Skeletal muscle tissue (tissue), 5 donors: ENCODE data around the gene ASCC2. TPM values are rescaled to one million over a fixed set of nuclear protein-coding genes. Genes with fewer than 3 reads are reported as not detected.

Experiments used
- H3K27ac ChIP-seq: one replicate; pipeline ENCODE4 v1.7.0; 2013; ENCODE audit warnings: mild to moderate bottlenecking, low read depth, low read length, inconsistent platforms
- H3K27me3 ChIP-seq, 3 donors: one replicate each; pipeline ENCODE4 v1.7.0; 2013; ENCODE audit warnings: low read length in 3 of 3; ENCODE audit not compliant: control insufficient read depth in 3 of 3, insufficient read depth in 3 of 3
- H3K36me3 ChIP-seq, 3 donors: one replicate each; pipeline ENCODE4 v1.7.0; 2013; ENCODE audit warnings: low read length in 3 of 3; ENCODE audit not compliant: control insufficient read depth in 3 of 3, insufficient read depth in 3 of 3
- H3K4me1 ChIP-seq, 3 donors: one replicate each; pipeline ENCODE4 v1.7.0; 2013; ENCODE audit warnings: low read length in 3 of 3, mild to moderate bottlenecking in 3 of 3; ENCODE audit not compliant: control insufficient read depth in 3 of 3, insufficient read depth in 3 of 3
- H3K4me3 ChIP-seq, 3 donors: one replicate each; pipeline ENCODE4 v1.7.0; 2013; ENCODE audit warnings: low read length in 3 of 3
- H3K9ac ChIP-seq, 3 donors: one replicate each; pipeline ENCODE4 v1.7.0; 2013; ENCODE audit warnings: low read length in 3 of 3, mild to moderate bottlenecking in 3 of 3, moderate library complexity in 2 of 3, low read depth in 1 of 3
- H3K9me3 ChIP-seq, 3 donors: one replicate each; pipeline ENCODE4 v1.7.0; 2013; ENCODE audit warnings: low read length in 3 of 3; ENCODE audit not compliant: control insufficient read depth in 3 of 3
- small RNA-seq: library from RNA; depleted of rRNA; stranded (forward); fragments of <200 nt; gene quantifications from one replicate; pipeline ENCODE3, GENCODE V24; 2014
- total RNA-seq: library from RNA; depleted of rRNA; stranded (reverse); fragments of >200 nt; gene quantifications from one replicate; pipeline ENCODE4 v1.2.3, GENCODE V29; 2014
- donor health status: Osteomylitis.

Gene ASCC2
- total RNA-seq, 1 donor from 2014 or later = 15.7 TPM

- H3K4me1 ChIP-seq = peaks cover 10 to 29% (median 15%) of the 10 kb centered on the region in 3 donors
- H3K4me3 ChIP-seq = no peak overlapping the region
- peaks cover 26 to 40% (median 39%) of the 10 kb centered on the region in 3 donors for H3K36me3 ChIP-seq
Observed at GRCh38 chr22:29747832-29748231, 90.2 kb downstream of the ASCC2 start.

GRCh38 chr22:29744902-29745301 lies 93.2 kb downstream of the ASCC2 start:
- peaks cover 43 to 53% (median 50%) of the 10 kb centered on the region in 3 donors for H3K36me3 ChIP-seq
- no peak overlapping the region for H3K9ac ChIP-seq
- peaks cover 7 to 16% (median 12%) of the 10 kb centered on the region in 3 donors for H3K4me1 ChIP-seq
- no peaks in the 10 kb centered on the region for H3K27me3 ChIP-seq
- peak overlapping the region; percentile 62 for H3K27ac ChIP-seq
- no peaks in the 10 kb centered on the region for H3K9me3 ChIP-seq
- no peak overlapping the region for H3K4me3 ChIP-seq

More at GRCh38 chr22:29747832-29748231, 90.2 kb downstream of the ASCC2 start:
- Histone ChIP-seq H3K9me3 (no peaks in the 10 kb centered on the region), H3K27ac (no peak overlapping the region), H3K9ac (no peak overlapping the region), H3K27me3 (no peaks in the 10 kb centered on the region)

GRCh38 chr22:29742326-29742725 lies 95.7 kb downstream of the ASCC2 start:
- Histone ChIP-seq H3K36me3 (peaks cover 47 to 57% (median 49%) of the 10 kb centered on the region in 3 donors), H3K4me1 (peaks cover 7 to 16% (median 12%) of the 10 kb centered on the region in 3 donors), H3K4me3 (no peak overlapping the region), H3K27me3 (no peaks in the 10 kb centered on the region), H3K9me3 (no peaks in the 10 kb centered on the region), H3K27ac (no peak overlapping the region), H3K9ac (no peak overlapping the region)

- no peak overlapping the region for H3K9ac ChIP-seq
- H3K9me3 ChIP-seq = no peaks in the 10 kb centered on the region
- H3K27ac ChIP-seq = no peak overlapping the region
- H3K4me3 ChIP-seq = no peak overlapping the region
- H3K36me3 ChIP-seq = peaks cover 44 to 55% (median 46%) of the 10 kb centered on the region in 3 donors
- H3K4me1 ChIP-seq = peaks cover 7 to 16% (median 12%) of the 10 kb centered on the region in 3 donors
- no peaks in the 10 kb centered on the region for H3K27me3 ChIP-seq
Observed at GRCh38 chr22:29741926-29742325, 96.1 kb downstream of the ASCC2 start.

- Histone ChIP-seq H3K27ac (no peak overlapping the region), H3K9ac (no peak overlapping the region), H3K9me3 (no peaks in the 10 kb centered on the region), H3K27me3 (no peaks in the 10 kb centered on the region), H3K4me3 (no peak overlapping the region), H3K36me3 (peaks cover 40 to 52% (median 42%) of the 10 kb centered on the region in 3 donors), H3K4me1 (peaks cover 2 to 10% (median 7%) of the 10 kb centered on the region in 3 donors)
Observed at GRCh38 chr22:29740216-29740615, 97.9 kb downstream of the ASCC2 start.

- H3K4me1 ChIP-seq = peaks cover under 1 to 2% (median 1%) of the 10 kb centered on the region in 3 donors
- no peak overlapping the region for H3K4me3 ChIP-seq
- H3K27ac ChIP-seq = no peak overlapping the region
- no peaks in the 10 kb centered on the region for H3K9me3 ChIP-seq
- no peak overlapping the region for H3K9ac ChIP-seq
- H3K36me3 ChIP-seq = peaks cover 40 to 52% (median 42%) of the 10 kb centered on the region in 3 donors
- no peaks in the 10 kb centered on the region for H3K27me3 ChIP-seq
Observed at GRCh38 chr22:29739346-29739875, 98.7 kb downstream of the ASCC2 start.

Small RNA genes lying within 50 kb of the gene (small RNA-seq; reads per million reads assigned to genes)
- not detected for gene RF00019

Other genes with a start within 250 kb of the ASCC2 start
- 29.2 TPM for gene NF2, start 234.6 kb downstream of the ASCC2 start, total RNA-seq
- not detected for gene CABP7, start 118.3 kb downstream of the ASCC2 start, total RNA-seq
- 18.8 TPM for gene ZMAT5, start 71.3 kb downstream of the ASCC2 start, total RNA-seq
- 57.9 TPM for gene UQCR10, start 70.9 kb downstream of the ASCC2 start, total RNA-seq
- gene MTMR3, start 44.9 kb upstream of the ASCC2 start, total RNA-seq = 38.6 TPM
- gene HORMAD2, start 242.2 kb upstream of the ASCC2 start, total RNA-seq = not detected